Common myeloid progenitor, CD34-positive (primary cell): ENCODE measurements around the gene PRICKLE1.
"Not testable (repeated sequence)": the region's sequence is repeated elsewhere in the genome, so short reads cannot be mapped to it uniquely, and the experiment has no call there.

Source experiments
- CTCF ChIA-PET: fragments of 350-600 bp; sonication (Branson Sonifier 250); formaldehyde crosslinking; loops from one replicate; lab custom pipeline; 2021; ENCODE audit warnings: antibody characterized with exemption; lab: Charles Lee
- POLR2A ChIA-PET: fragments of 350-600 bp; sonication (Branson Sonifier 250); formaldehyde crosslinking; loops from one replicate; lab custom pipeline; 2021; ENCODE audit warnings: antibody characterized with exemption; lab: Charles Lee
- DNase-seq, 3 donors: peaks; one replicate each; pipeline versions ENCODE4 v3.0.0 to v3.0.0-alpha.2; 2013
- H3K27ac ChIP-seq, 2 experiments: 1 replicate in 1 of 2; 2 replicates in 1 of 2; pipeline ENCODE4 v1.7.0; 2013; ENCODE audit warnings: inconsistent platforms in 2 of 2, low read length in 2 of 2, mild to moderate bottlenecking in 2 of 2, low read depth in 1 of 2, moderate library complexity in 1 of 2; ENCODE audit not compliant: severe bottlenecking in 2 of 2, insufficient read depth in 1 of 2, poor library complexity in 1 of 2
- H3K27me3 ChIP-seq, 5 experiments: replicated peaks in 2 of 5; 1 replicate in 3 of 5; 2 replicates in 2 of 5; pipeline versions ENCODE4 v1.6.1 to v1.7.0; 2013; ENCODE audit warnings: low read length in 4 of 5, mild to moderate bottlenecking in 2 of 5, moderate library complexity in 2 of 5, inconsistent platforms in 1 of 5; ENCODE audit not compliant: insufficient read depth in 5 of 5, control insufficient read depth in 4 of 5
- H3K36me3 ChIP-seq, 4 experiments: 1 replicate in 2 of 4; 2 replicates in 2 of 4; pipeline versions ENCODE4 v1.6.1 to v1.7.0; 2013; ENCODE audit warnings: low read length in 3 of 4, control low read depth in 1 of 4, mild to moderate bottlenecking in 1 of 4; ENCODE audit not compliant: control insufficient read depth in 4 of 4, insufficient read depth in 4 of 4
- H3K4me1 ChIP-seq, 4 experiments: 1 replicate in 3 of 4; 2 replicates in 1 of 4; pipeline versions ENCODE4 v1.6.1 to v1.7.1; 2013; ENCODE audit warnings: low read length in 3 of 4, mild to moderate bottlenecking in 3 of 4, control low read depth in 1 of 4, inconsistent platforms in 1 of 4, moderate library complexity in 1 of 4; ENCODE audit not compliant: control insufficient read depth in 4 of 4, insufficient read depth in 4 of 4; ENCODE audit errors: control extremely low read depth in 1 of 4
- H3K4me3 ChIP-seq, 7 experiments: 1 replicate in 4 of 7; 2 replicates in 3 of 7; pipeline versions ENCODE4 v1.5.1 to v1.7.0; 2013; ENCODE audit warnings: mild to moderate bottlenecking in 7 of 7, low read length in 6 of 7, moderate library complexity in 6 of 7, inconsistent platforms in 2 of 7, low read depth in 2 of 7, control low read depth in 1 of 7; ENCODE audit not compliant: insufficient read depth in 4 of 7, control insufficient read depth in 1 of 7; ENCODE audit errors: extremely low read depth in 1 of 7
- H3K9me3 ChIP-seq, 5 experiments: 1 replicate in 4 of 5; 2 replicates in 1 of 5; pipeline versions ENCODE4 v1.6.1 to v1.7.1; 2013; ENCODE audit warnings: low read length in 4 of 5, mild to moderate bottlenecking in 2 of 5, inconsistent platforms in 1 of 5, low read depth in 1 of 5, moderate library complexity in 1 of 5; ENCODE audit not compliant: control insufficient read depth in 4 of 5, insufficient read depth in 2 of 5; ENCODE audit errors: control extremely low read depth in 1 of 5
- WGBS: methylation state at CpG from one replicate; pipeline ENCODE4 v1.1.5; 2013; ENCODE audit not compliant: insufficient coverage; 5-methylcytosine and 5-hydroxymethylcytosine counted together

Gene PRICKLE1

GRCh38 chr12:42557586-42558172 lies 31.9 kb downstream of the PRICKLE1 start:
- Histone ChIP-seq H3K4me1 (no peaks in the 10 kb centered on the region), H3K27me3 (no peaks in the 10 kb centered on the region), H3K4me3 (no peak overlapping the region), H3K27ac (no peak overlapping the region), H3K9me3 (no peaks in the 10 kb centered on the region), H3K36me3 (no peaks in the 10 kb centered on the region)
- CTCF ChIA-PET: no interaction called here
- POLR2A ChIA-PET: no interaction called here
- WGBS: 94% methylated on average over 2 of the region's 3 CpGs
- no peak for DNase-seq

GRCh38 chr12:42556917-42557316 lies 32.6 kb downstream of the PRICKLE1 start:
- 100% methylated on average over 1 of the region's 2 CpGs for WGBS
- Histone ChIP-seq H3K27me3 (no peaks in the 10 kb centered on the region), H3K36me3 (no peaks in the 10 kb centered on the region), H3K4me1 (no peaks in the 10 kb centered on the region), H3K4me3 (no peak overlapping the region), H3K9me3 (no peaks in the 10 kb centered on the region), H3K27ac (no peak overlapping the region)
- no peak for DNase-seq
- ChIA-PET POLR2A (no interaction called here), CTCF (no interaction called here)

DNA sequence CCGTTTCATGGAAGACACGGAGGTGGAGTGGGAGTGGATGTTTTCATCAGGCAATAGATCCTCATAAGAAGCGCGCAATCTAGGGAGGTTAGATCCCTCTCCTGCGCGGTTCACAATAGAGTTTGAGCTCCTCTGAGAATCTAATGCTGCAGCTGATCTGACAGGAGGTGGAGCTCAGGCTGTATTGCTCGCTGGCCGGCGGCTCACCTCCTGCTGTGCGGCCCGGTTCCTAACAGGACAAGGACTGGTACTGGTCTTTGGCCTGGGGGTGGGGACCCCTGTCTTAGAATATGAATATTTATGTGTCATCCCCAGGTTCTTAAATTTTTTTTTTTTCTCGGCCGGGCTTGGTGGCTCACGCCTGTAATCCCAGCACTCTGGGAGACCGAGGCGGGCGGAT lies 36.7 kb downstream of the PRICKLE1 start:
- Histone ChIP-seq H3K4me1 (no peaks in the 10 kb centered on the region), H3K9me3 (no peaks in the 10 kb centered on the region), H3K4me3 (peak overlapping the region in 1 of 7 experiments; percentile 23), H3K36me3 (no peaks in the 10 kb centered on the region), H3K27me3 (no peaks in the 10 kb centered on the region), H3K27ac (no peak overlapping the region)
- POLR2A ChIA-PET: no interaction called here
- WGBS: 70% methylated on average over 4 of the region's 17 CpGs
- no peak for DNase-seq
- CTCF ChIA-PET: no interaction called here

DNA sequence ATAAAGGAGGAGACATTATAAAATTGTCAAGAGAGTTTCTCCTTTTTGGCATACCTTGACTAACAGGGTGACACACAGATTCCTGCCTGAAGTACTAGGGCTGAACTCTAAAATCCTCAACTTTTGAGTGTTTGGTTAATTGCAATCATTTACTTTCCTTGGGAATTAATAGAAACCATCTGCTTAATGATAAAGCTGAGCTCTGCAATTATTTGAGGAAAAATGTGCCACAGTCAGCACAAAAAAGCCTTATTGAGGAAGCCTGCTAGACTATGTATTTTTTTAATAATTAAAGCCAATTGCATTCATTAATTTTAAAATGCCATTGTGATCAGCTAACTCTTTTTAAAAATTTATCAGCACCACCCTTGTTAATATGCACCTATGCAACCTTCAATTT lies 38.7 kb downstream of the PRICKLE1 start:
- ChIA-PET POLR2A (no interaction called here), CTCF (no interaction called here)
- Histone ChIP-seq H3K4me1 (no peaks in the 10 kb centered on the region), H3K36me3 (no peaks in the 10 kb centered on the region), H3K9me3 (no peaks in the 10 kb centered on the region), H3K27ac (no peak overlapping the region), H3K27me3 (no peaks in the 10 kb centered on the region), H3K4me3 (no peak overlapping the region)
- DNase-seq: no peak

DNA sequence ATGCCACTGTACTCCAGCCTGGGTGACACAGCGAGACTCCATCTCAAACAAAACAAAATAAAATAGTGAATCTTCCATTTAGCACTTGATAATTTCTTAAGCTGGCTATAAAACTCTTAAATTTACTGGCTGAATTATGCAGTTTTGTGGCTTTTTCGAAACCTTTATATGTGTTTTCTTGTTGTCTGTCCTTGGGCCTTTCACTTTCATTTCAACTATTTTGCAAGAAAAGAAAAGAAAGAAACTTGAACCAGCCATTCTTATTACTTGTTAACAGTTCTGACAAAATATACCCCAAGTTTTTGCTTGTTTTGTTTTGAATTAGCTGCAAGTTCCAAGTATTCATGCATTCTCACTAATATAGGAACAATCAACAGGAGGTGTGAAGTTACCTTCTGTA lies 42.8 kb downstream of the PRICKLE1 start:
- H3K36me3 ChIP-seq: no peaks in the 10 kb centered on the region
- no peak for DNase-seq
- H3K27ac ChIP-seq: no peak overlapping the region
- ChIA-PET POLR2A (no interaction called here), CTCF (interaction anchor here (1.3 kb wide), 1 partner anchor 78 kb away, joined by 3 read pairs; no protein-coding TSS in a partner anchor)
- no CpG with 5 or more reads among the region's 2 CpGs for WGBS
- H3K4me1 ChIP-seq: no peaks in the 10 kb centered on the region
- H3K9me3 ChIP-seq: no peaks in the 10 kb centered on the region
- no peak overlapping the region for H3K4me3 ChIP-seq
- no peaks in the 10 kb centered on the region for H3K27me3 ChIP-seq

GRCh38 chr12:42541965-42542364 lies 47.6 kb downstream of the PRICKLE1 start:
- Histone ChIP-seq H3K27ac (no peak overlapping the region), H3K4me3 (no peak overlapping the region), H3K27me3 (no peaks in the 10 kb centered on the region), H3K9me3 (no peaks in the 10 kb centered on the region), H3K4me1 (no peaks in the 10 kb centered on the region), H3K36me3 (no peaks in the 10 kb centered on the region)
- POLR2A ChIA-PET: no interaction called here
- no CpG with 5 or more reads among the region's 2 CpGs for WGBS
- no peak for DNase-seq
- CTCF ChIA-PET: no interaction called here

DNA sequence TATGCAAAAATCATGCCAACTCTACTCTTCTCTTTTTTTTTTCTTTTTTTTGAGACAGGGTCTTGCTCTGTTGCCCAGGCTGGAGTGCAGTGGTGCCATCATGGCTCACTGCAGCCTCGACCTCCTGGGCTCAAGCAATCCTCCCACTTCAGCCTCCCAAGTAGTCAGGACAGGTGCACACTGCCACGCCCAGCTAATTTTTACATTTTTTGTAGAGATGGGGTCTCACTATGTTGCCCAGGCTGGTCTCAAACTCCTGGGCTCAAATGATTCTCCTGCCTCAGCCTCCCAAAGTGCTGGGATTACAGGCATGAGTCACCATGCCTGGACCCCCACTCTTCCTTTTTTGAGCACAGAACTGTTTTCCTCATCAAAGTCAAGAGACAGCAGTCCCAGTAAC lies 48.2 kb downstream of the PRICKLE1 start:
- DNase-seq, H3K4me1 ChIP-seq, H3K36me3 ChIP-seq, CTCF ChIA-PET, H3K9me3 ChIP-seq, H3K4me3 ChIP-seq, H3K27ac ChIP-seq, H3K27me3 ChIP-seq: not testable (repeated sequence)
- WGBS: 100% methylated on average over 1 of the region's 2 CpGs
- POLR2A ChIA-PET: interaction anchor here (0.7 kb wide), 2 partner anchors 10 to 57 kb away, joined by 3 to 4 read pairs; no protein-coding TSS in a partner anchor
